ENCODE results near the gene CACNA1G. TPM values are rescaled to one million over a fixed set of nuclear protein-coding genes. Genes with fewer than 3 reads are reported as not detected.

The CACNA1G gene
- total and polyA plus RNA-seq, 9 of the 15 experiments (the other 6 are each of a cell fraction or from before 2014, with no cell fraction given) = 0.01 TPM; not detected in 8

DNA sequence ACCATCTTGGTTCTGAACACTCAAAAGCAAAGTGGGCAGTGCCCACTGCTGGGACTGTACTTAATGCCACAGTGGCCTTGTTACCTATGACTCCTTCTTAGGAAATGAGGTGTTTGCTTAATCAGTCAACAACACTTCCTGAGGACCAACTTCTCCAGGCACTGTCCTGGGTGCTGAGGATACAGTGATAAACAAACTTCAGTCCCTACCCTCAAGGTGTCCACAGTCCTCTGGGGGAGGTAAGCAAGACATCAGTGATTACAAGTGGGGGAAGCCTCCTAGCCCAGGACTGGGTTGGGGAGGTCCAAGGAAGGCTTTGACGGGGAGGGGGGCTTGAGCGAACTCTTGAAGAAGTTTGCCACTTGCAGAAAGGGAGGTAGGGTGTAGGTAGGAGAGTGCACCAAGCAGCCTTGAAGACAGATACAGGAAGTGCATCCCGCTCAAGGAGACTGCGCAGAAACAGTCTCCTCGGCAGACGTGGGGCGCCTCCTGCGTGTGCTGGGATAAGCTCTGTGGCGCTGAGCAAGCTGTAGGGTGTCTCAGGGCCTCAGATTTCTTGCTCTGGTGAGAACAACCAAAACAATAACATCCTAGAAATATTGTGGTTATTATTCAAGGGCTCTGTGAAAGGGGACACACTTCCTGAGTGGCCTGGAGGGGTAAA is 71.5 kb downstream of the CACNA1G start (continued):
- TF ChIP-seq NRF1 (conservative IDR thresholded peaks at IDR 0.05 in 1 of 2, IDR thresholded peaks at IDR 0.05 in 1 of 2) (peak; percentile 81 to 84), HDAC2 (IDR thresholded peaks at IDR 0.05) (no peak), SPI1 (IDR thresholded peaks at IDR 0.05; ENCODE audit: borderline replicate concordance, low read depth, low read length) (peak; percentile 78), SMARCE1 (IDR thresholded peaks at IDR 0.05) (no peak), ATF7 (IDR thresholded peaks at IDR 0.05) (0 out of 2 replicates have a peak, but pooled peaks have one; percentile 9), ARID1B (IDR thresholded peaks at IDR 0.05) (no peak), EHMT2 (IDR thresholded peaks at IDR 0.05) (peak; percentile 68)
- TF ChIP-seq, protein P1, sequence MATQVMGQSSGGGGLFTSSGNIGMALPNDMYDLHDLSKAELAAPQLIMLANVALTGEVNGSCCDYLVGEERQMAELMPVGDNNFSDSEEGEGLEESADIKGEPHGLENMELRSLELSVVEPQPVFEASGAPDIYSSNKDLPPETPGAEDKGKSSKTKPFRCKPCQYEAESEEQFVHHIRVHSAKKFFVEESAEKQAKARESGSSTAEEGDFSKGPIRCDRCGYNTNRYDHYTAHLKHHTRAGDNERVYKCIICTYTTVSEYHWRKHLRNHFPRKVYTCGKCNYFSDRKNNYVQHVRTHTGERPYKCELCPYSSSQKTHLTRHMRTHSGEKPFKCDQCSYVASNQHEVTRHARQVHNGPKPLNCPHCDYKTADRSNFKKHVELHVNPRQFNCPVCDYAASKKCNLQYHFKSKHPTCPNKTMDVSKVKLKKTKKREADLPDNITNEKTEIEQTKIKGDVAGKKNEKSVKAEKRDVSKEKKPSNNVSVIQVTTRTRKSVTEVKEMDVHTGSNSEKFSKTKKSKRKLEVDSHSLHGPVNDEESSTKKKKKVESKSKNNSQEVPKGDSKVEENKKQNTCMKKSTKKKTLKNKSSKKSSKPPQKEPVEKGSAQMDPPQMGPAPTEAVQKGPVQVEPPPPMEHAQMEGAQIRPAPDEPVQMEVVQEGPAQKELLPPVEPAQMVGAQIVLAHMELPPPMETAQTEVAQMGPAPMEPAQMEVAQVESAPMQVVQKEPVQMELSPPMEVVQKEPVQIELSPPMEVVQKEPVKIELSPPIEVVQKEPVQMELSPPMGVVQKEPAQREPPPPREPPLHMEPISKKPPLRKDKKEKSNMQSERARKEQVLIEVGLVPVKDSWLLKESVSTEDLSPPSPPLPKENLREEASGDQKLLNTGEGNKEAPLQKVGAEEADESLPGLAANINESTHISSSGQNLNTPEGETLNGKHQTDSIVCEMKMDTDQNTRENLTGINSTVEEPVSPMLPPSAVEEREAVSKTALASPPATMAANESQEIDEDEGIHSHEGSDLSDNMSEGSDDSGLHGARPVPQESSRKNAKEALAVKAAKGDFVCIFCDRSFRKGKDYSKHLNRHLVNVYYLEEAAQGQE (IDR thresholded peaks at IDR 0.05; ENCODE audit: borderline replicate concordance) = peak; percentile 85
- TF ChIP-seq, protein P1 (CRISPR knock-in tag; IDR thresholded peaks at IDR 0.05; ENCODE audit: low read depth) = no peak
